ENCODE data around the gene SLCO4A1. TPM values are rescaled to one million over a fixed set of nuclear protein-coding genes. Genes with fewer than 3 reads are reported as not detected.

Gene SLCO4A1
- total and polyA plus RNA-seq, 2 of the 4 experiments (the other 2 are of a cell fraction) = 0.72 to 1.1 TPM

GRCh38 chr20:62595491-62595890 is 46.8 kb upstream of the SLCO4A1 start:
- Histone ChIP-seq H3K36me3 (ENCODE audit: control insufficient read depth, insufficient read depth, low read length) (no peaks in the 10 kb centered on the region), H3K14ac (replicated peaks; ENCODE audit: low read depth, low read length) (no peak overlapping the region), H4K5ac (ENCODE audit: low read depth, low read length) (no peak overlapping the region), H3K18ac (ENCODE audit: low read depth, low read length) (no peak overlapping the region), H3K4me3 (ENCODE audit: insufficient read depth, low read depth, low read length) (no peak overlapping the region), H3K9me3 (ENCODE audit: control insufficient read depth, insufficient read depth, low read length) (no peaks in the 10 kb centered on the region), H2BK5ac (ENCODE audit: low read depth, low read length, poor library complexity, severe bottlenecking) (no peak overlapping the region), H3K27me3 (ENCODE audit: control insufficient read depth, insufficient read depth, low read length) (peaks cover 22% of the 10 kb centered on the region), H3K79me1 (ENCODE audit: low read depth in 1 of 2, low read length in 2 of 2) (no peaks in the 10 kb centered on the region), H3K56ac (ENCODE audit: extremely low read depth, insufficient read depth, low read length) (no peak overlapping the region), H4K91ac (ENCODE audit: insufficient read depth, low read depth, low read length) (no peak overlapping the region), H2AK5ac (ENCODE audit: low read depth, low read length) (no peak overlapping the region), H3K23ac (ENCODE audit: low read depth, low read length) (no peak overlapping the region), H3K4me1 (ENCODE audit: control insufficient read depth, insufficient read depth, low read length) (no peaks in the 10 kb centered on the region), H4K8ac (ENCODE audit: low read depth in 2 of 2, low read length in 2 of 2) (no peak overlapping the region), H2AFZ (replicated peaks; ENCODE audit: low read length, poor library complexity) (no peak overlapping the region), H3K9ac (ENCODE audit: low read depth, low read length) (no peak overlapping the region), H2BK120ac (ENCODE audit: low read depth, low read length) (no peak overlapping the region), H3K4me2 (ENCODE audit: low read depth, low read length) (no peak overlapping the region), H3K27ac (ENCODE audit: insufficient read depth, low read length) (no peak overlapping the region), H2AK9ac (replicated peaks; ENCODE audit: low read depth, low read length, poor library complexity) (no peak overlapping the region), H2BK15ac (ENCODE audit: low read depth, low read length) (no peak overlapping the region), H3K4ac (ENCODE audit: low read depth, low read length) (no peak overlapping the region), H3K9me1 (ENCODE audit: insufficient read depth, low read length) (no peaks in the 10 kb centered on the region), H4K20me1 (ENCODE audit: insufficient read depth, low read length) (no peaks in the 10 kb centered on the region; the same call in 1 of the 2 replicates), H2BK20ac (ENCODE audit: low read depth, low read length) (no peak overlapping the region)
- peak; percentile 55 for DNase-seq
- TF ChIP-seq USF2 (IDR thresholded peaks at IDR 0.05; ENCODE audit: low read depth, low read length) (peak; percentile 89), MAZ (IDR thresholded peaks at IDR 0.05; ENCODE audit: borderline replicate concordance, low read depth, low read length) (0 out of 2 replicates have a peak, but pooled peaks have one; percentile 12), RCOR1 (IDR thresholded peaks at IDR 0.05; ENCODE audit: insufficient replicate concordance, low read length) (no peak)
- WGBS, 2 experiments (ENCODE audit: extremely low coverage in 2 of 2, insufficient read length in 1 of 2) = no CpG with 5 or more reads among the region's 15 CpGs
- CTCF ChIA-PET = interaction anchor here (1.0 kb wide), 1 partner anchor 18 kb away, joined by 3 read pairs; no protein-coding TSS in a partner anchor
- intact Hi-C loops (cut with micrococcal nuclease) (no loop called here), dilution Hi-C loops (cut with HindIII; ENCODE audit: low sequenced_read_pairs, unreplicated experiment) (no loop called here), in situ Hi-C loops (cut with MboI; ENCODE audit: low sequenced_read_pairs) (no loop called here)
- POLR2A ChIA-PET (ENCODE audit: unreplicated experiment) = no interaction called here
- BruUV-seq (replicated peaks) = no TSS peak
- peak; percentile 91 for ATAC-seq (ENCODE audit: low read depth)

All from IMR-90 (cell line).